Erythroblast (primary cell): ENCODE measurements around the gene DGKQ.

ENCODE experiments used
- GATA1 ChIP-seq: IDR thresholded peaks from 2 replicates; pipeline ENCODE4 v1.6.1; 2011; ENCODE audit warnings: low read depth, mild to moderate bottlenecking, control low read depth, low read length, moderate library complexity
- POLR2A ChIP-seq: IDR thresholded peaks from 2 replicates; pipeline ENCODE4 v1.6.1; 2011; ENCODE audit warnings: mild to moderate bottlenecking, low read length

- TF ChIP-seq POLR2A (no peak), GATA1 (no peak)
These were observed 8.9 kb upstream of the DGKQ start for GRCh38 chr4:982291-982690.
